Suprapubic skin (tissue), 4 donors: ENCODE measurements around the gene FAM193B. TPM values are rescaled to one million over a fixed set of nuclear protein-coding genes. Genes with fewer than 3 reads are reported as not detected.

Experiments used
- DNase-seq, 2 donors: peaks; one replicate each; pipeline ENCODE4 v3.0.0-alpha.2; 2019; ENCODE audit warnings: low spot score in 2 of 2
- H3K27ac ChIP-seq: fragments of 200-600 bp; sonication (generic); one replicate; pipeline ENCODE4 v1.5.1; 2019
- H3K27me3 ChIP-seq: fragments of 200-600 bp; sonication (generic); one replicate; pipeline ENCODE4 v1.5.1; 2019
- H3K36me3 ChIP-seq: fragments of 200-600 bp; sonication (generic); one replicate; pipeline ENCODE4 v1.5.1; 2019
- H3K4me1 ChIP-seq: fragments of 200-600 bp; sonication (generic); one replicate; pipeline ENCODE4 v1.5.1; 2019
- H3K4me3 ChIP-seq: fragments of 200-600 bp; sonication (generic); one replicate; pipeline ENCODE4 v1.5.1; 2019; ENCODE audit warnings: mild to moderate bottlenecking
- H3K9me3 ChIP-seq: fragments of 200-600 bp; sonication (generic); one replicate; pipeline ENCODE4 v1.5.1; 2019
- EP300 ChIP-seq: sonication (generic); formaldehyde crosslinking; IDR thresholded peaks from one replicate; pipeline ENCODE4 v1.6.1; 2017; ENCODE audit warnings: antibody characterized with exemption
- POLR2A ChIP-seq, 2 donors: fragments of 450-650 bp; IDR thresholded peaks; one replicate each; pipeline ENCODE4 v1.6.1; 2017; ENCODE audit warnings: antibody characterized with exemption in 2 of 2, mild to moderate bottlenecking in 2 of 2, moderate library complexity in 2 of 2
- POLR2AphosphoS5 ChIP-seq, 3 donors: sonication (generic); formaldehyde crosslinking; IDR thresholded peaks; one replicate each; pipeline ENCODE4 v1.6.1; 2017; ENCODE audit warnings: antibody characterized with exemption in 3 of 3
- WGBS: methylation state at CpG from one replicate; pipeline ENCODE4 v1.1.5; 2018; 5-methylcytosine and 5-hydroxymethylcytosine counted together
- total RNA-seq, 4 donors: library from RNA; depleted of rRNA; stranded (reverse); fragments of >200 nt; gene quantifications; one replicate each; pipeline ENCODE4 v1.1.0, GENCODE V29; 2016
- TF ChIP-seq, protein P1 (sequence below), 2 donors: fragments of 200-600 bp in 1 of 2; fragments of 450-650 bp in 1 of 2; sonication (generic) in 1 of 2; IDR thresholded peaks; one replicate each; pipeline ENCODE4 v1.5.1; 2016 to 2019; ENCODE audit warnings: antibody characterized with exemption in 2 of 2, mild to moderate bottlenecking in 1 of 2, moderate library complexity in 1 of 2

FAM193B gene
- total RNA-seq, 4 donors from 2014 or later: 55.6 to 328 (median 78.2) TPM

DNA sequence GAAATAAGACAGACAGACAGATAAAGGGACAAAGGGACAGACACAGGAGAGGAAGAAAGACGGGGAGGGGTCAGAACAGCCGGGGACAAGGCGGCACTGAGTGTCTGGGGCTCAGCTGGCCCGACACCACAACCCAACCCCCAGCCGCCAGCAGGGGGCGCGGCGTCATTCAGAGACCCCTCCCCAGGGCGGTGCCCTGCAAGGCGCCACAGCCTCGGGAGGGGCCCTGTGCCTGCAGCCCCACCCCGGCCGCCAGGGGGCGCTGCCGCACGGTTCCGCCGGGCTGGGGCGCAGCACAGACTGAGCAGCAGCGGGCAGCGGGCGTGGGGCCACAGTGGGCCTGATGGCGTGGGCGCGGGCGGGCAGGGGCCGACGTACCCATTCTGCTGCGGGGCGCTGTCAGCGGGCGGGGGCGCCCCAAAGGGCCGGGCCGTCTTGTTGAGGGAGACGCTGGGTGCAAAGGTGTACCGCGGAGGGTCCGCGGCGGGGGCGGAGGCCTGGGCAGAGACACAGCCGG lies 62.9 kb downstream of the FAM193B start:
- Histone ChIP-seq H3K4me3 (no peak overlapping the region), H3K27me3 (no peaks in the 10 kb centered on the region), H3K9me3 (no peaks in the 10 kb centered on the region), H3K4me1 (peaks cover 37% of the 10 kb centered on the region), H3K27ac (no peak overlapping the region), H3K36me3 (peaks cover 55% of the 10 kb centered on the region)
- DNase-seq: no peak
- TF ChIP-seq, protein P1, sequence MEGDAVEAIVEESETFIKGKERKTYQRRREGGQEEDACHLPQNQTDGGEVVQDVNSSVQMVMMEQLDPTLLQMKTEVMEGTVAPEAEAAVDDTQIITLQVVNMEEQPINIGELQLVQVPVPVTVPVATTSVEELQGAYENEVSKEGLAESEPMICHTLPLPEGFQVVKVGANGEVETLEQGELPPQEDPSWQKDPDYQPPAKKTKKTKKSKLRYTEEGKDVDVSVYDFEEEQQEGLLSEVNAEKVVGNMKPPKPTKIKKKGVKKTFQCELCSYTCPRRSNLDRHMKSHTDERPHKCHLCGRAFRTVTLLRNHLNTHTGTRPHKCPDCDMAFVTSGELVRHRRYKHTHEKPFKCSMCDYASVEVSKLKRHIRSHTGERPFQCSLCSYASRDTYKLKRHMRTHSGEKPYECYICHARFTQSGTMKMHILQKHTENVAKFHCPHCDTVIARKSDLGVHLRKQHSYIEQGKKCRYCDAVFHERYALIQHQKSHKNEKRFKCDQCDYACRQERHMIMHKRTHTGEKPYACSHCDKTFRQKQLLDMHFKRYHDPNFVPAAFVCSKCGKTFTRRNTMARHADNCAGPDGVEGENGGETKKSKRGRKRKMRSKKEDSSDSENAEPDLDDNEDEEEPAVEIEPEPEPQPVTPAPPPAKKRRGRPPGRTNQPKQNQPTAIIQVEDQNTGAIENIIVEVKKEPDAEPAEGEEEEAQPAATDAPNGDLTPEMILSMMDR (IDR thresholded peaks at IDR 0.05): peak; percentile 50 to 72
- no peak for TF ChIP-seq POLR2A (IDR thresholded peaks at IDR 0.05)
- WGBS: 79% methylated on average over 6 of the region's 43 CpGs

DNA sequence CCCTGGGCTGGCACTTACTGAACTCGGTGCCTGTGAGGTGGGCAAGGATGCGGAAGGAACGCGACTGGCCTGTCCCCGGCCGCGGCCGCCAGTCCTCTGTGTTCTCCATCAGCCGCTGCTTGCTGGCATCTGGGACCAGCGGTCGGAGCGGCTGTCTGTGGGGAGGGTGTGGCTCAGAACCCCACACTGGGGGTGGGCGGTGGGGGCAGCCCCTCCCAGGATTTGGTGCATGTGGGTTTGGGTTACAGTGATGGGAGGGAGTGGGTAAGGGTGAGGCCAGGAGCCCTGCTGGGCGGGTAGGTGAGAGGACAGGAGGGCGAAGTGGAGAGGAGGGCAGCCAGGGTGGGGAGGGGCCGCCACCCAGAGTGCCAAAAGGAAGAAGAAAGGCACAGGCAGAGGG lies 63.4 kb downstream of the FAM193B start:
- H3K27ac ChIP-seq: no peak overlapping the region
- H3K9me3 ChIP-seq: no peaks in the 10 kb centered on the region
- peaks cover 32% of the 10 kb centered on the region for H3K4me1 ChIP-seq
- no peak for DNase-seq
- no peak for TF ChIP-seq POLR2AphosphoS5 (IDR thresholded peaks at IDR 0.05)
- no peak for TF ChIP-seq EP300
- TF ChIP-seq, protein P1 (IDR thresholded peaks at IDR 0.05): no peak
- TF ChIP-seq POLR2A (IDR thresholded peaks at IDR 0.05): no peak
- 90% methylated on average over 10 of the region's 16 CpGs for WGBS
- peaks cover 59% of the 10 kb centered on the region for H3K36me3 ChIP-seq
- no peaks in the 10 kb centered on the region for H3K27me3 ChIP-seq
- H3K4me3 ChIP-seq: no peak overlapping the region

DNA sequence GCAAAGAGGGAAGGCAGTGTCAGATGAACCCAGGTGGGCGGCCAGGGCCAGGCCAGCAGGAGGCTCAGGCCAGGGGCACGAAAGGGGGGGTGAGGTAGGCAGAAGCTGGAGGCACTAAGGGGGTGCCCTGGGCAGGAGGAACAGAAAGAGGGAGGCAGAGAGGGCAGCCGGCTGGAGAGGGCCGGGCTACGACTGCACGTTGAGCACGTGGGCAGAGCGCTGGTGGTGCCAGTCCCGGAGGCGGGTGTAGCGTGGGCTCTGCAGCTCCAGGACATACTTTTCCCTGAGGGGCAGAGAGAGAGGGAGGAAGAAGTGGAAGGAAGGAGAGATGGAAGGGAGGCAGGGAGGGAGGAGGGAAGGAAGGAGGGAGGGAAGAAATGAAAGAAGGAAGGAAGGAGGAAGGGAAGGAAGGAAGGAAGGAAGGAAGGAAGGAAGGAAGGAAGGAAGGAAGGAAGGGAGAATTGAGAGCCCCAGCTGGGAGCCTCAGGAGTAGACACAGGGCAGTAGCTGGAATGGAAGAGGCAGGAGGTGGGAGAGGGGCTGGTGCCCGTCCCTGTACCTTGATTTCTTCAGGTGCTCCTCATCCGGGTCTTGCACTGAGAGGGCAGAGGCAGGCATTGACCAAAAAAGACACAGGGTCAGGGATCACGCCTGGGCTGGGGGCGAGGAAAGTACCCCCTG lies 63.9 kb downstream of the FAM193B start:
- DNase-seq: no peak
- H3K4me3 ChIP-seq: no peak overlapping the region
- TF ChIP-seq, protein P1 (IDR thresholded peaks at IDR 0.05): no peak
- TF ChIP-seq POLR2A (IDR thresholded peaks at IDR 0.05) (no peak), EP300 (no peak), POLR2AphosphoS5 (IDR thresholded peaks at IDR 0.05) (no peak)
- no peaks in the 10 kb centered on the region for H3K27me3 ChIP-seq
- H3K27ac ChIP-seq: no peak overlapping the region
- peaks cover 27% of the 10 kb centered on the region for H3K4me1 ChIP-seq
- peaks cover 64% of the 10 kb centered on the region for H3K36me3 ChIP-seq
- no peaks in the 10 kb centered on the region for H3K9me3 ChIP-seq
- 81% methylated on average over 15 of the region's 15 CpGs for WGBS

DNA sequence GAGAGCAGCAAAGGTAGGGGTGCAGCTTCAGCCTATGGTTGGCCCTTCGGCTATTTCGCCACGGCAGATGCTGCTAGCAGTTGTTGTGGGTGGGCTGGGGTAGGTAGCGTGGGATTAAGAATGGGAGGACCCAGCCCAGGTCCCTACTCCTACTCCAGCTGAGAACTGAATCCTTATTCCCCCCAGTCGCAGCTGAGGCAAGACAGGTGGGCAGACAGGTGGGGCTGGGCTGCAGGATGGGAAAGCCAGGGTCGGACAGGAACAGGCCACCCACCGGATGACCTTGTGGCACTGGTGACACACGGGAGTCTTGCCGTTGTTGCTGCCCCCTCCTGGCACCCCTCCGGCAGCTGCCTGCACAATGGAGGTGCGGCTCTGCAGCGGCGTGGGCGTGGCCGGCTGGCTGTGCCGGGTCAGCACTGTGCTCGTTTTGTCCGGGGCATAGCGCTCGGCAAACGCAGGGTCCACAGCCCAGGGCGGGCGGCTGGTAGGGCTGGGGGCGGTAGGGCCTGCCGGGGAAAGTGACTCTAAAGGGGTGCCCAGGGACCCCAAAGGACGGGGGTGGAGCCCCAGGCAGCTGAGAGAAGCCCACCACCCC lies 65.1 kb downstream of the FAM193B start:
- H3K27ac ChIP-seq: no peak overlapping the region
- H3K27me3 ChIP-seq: no peaks in the 10 kb centered on the region
- H3K4me1 ChIP-seq: peaks cover 14% of the 10 kb centered on the region
- WGBS: 95% methylated on average over 4 of the region's 26 CpGs
- no peaks in the 10 kb centered on the region for H3K9me3 ChIP-seq
- TF ChIP-seq POLR2AphosphoS5 (IDR thresholded peaks at IDR 0.05) (no peak), EP300 (no peak), POLR2A (IDR thresholded peaks at IDR 0.05) (no peak)
- TF ChIP-seq, protein P1 (IDR thresholded peaks at IDR 0.05): no peak
- no peak for DNase-seq
- H3K4me3 ChIP-seq: no peak overlapping the region
- peaks cover 69% of the 10 kb centered on the region for H3K36me3 ChIP-seq

DNA sequence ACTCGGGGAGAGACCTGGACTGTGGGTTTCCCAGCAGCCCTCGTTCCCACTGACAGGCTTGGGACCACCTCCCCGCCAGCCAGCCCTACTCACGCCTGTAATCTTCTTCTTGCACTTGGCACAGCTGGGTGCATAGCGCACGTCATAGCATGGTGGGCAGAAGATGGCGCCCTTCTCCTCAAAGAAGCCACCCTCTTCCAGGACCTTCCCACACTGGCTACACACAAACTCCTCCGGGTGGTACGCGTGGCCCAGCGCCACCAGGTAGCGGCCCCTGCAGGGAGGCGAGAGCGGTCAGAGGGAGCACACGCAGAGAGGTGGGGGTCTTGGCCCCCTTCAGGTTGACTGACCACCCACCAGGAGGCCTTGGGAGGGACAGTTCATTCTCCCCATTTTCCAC lies 66.4 kb downstream of the FAM193B start:
- TF ChIP-seq EP300 (no peak), POLR2A (IDR thresholded peaks at IDR 0.05) (no peak), POLR2AphosphoS5 (IDR thresholded peaks at IDR 0.05) (no peak)
- TF ChIP-seq, protein P1 (IDR thresholded peaks at IDR 0.05): no peak
- 90% methylated on average over 9 of the region's 15 CpGs for WGBS
- Histone ChIP-seq H3K36me3 (peaks cover 69% of the 10 kb centered on the region), H3K27me3 (no peaks in the 10 kb centered on the region), H3K9me3 (no peaks in the 10 kb centered on the region), H3K4me3 (no peak overlapping the region), H3K27ac (no peak overlapping the region), H3K4me1 (peaks cover 2% of the 10 kb centered on the region)
- DNase-seq: no peak
